Neural progenitor cell (in vitro differentiated cells): ENCODE results near the gene RTL10.

Source experiments
- EZH2phosphoT487 ChIP-seq: fragments of 200-600 bp; sonication (generic); IDR thresholded peaks from 2 replicates; pipeline ENCODE4 v1.6.1; 2017; ENCODE audit warnings: antibody characterized with exemption
- TF ChIP-seq, protein P1 (sequence below): fragments of 200-600 bp; sonication (generic); IDR thresholded peaks from 2 replicates; pipeline ENCODE4 v1.5.1; 2017; ENCODE audit warnings: antibody characterized with exemption, mild to moderate bottlenecking

DNA sequence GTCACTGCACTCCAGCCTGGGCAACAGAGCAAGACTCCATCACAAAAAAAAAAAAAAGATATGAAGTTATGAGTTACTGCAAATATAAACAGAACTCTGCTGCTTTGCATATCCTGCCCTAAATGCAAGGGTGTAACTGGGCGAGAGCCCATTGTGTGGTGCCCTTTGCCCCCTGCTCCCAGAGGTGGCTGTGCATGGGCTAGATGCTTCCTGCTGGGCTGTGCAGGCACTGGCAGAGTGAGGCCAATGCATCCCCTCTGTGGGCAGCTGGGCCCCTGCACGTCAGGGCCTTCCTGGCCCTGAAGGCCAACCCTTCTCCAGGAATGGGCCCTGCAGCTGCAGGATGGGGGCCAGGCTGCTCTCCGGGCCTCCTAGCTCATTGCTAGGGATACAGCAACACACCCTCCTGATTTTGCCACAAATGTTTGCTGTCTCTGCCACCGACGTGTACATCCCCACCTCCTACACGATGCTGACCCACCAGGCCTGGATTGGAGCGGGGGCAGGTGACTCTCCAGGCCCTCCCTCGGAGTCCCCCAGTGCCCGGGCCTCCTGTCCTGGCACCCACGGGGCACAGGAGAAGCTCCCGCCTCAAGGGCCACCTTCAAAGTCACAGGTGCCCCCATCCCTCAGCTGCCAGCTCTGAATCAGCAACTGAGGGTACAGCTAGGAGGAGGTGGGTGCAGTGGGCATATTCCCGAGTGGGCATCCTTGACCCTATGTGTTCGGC lies 46.2 kb upstream of the RTL10 start:
- TF ChIP-seq, protein P1, sequence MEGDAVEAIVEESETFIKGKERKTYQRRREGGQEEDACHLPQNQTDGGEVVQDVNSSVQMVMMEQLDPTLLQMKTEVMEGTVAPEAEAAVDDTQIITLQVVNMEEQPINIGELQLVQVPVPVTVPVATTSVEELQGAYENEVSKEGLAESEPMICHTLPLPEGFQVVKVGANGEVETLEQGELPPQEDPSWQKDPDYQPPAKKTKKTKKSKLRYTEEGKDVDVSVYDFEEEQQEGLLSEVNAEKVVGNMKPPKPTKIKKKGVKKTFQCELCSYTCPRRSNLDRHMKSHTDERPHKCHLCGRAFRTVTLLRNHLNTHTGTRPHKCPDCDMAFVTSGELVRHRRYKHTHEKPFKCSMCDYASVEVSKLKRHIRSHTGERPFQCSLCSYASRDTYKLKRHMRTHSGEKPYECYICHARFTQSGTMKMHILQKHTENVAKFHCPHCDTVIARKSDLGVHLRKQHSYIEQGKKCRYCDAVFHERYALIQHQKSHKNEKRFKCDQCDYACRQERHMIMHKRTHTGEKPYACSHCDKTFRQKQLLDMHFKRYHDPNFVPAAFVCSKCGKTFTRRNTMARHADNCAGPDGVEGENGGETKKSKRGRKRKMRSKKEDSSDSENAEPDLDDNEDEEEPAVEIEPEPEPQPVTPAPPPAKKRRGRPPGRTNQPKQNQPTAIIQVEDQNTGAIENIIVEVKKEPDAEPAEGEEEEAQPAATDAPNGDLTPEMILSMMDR = no peak
- no peak for TF ChIP-seq EZH2phosphoT487
